Stimulated activated CD4-positive, alpha-beta T cell treated with anti-CD3 and anti-CD28 coated beads, Interleukin-4, amount 100 ng/mL, for 48 hours (primary cell): ENCODE results near the gene SKP1.
A peak's percentile ranks its signal among the peaks of the same experiment; 100 is the strongest.

Experiments used
- DNase-seq, 2 donors: peaks; one replicate each; pipeline ENCODE4 v3.0.0-alpha.2; 2020; ENCODE audit warnings: low read depth in 2 of 2

Gene SKP1

GRCh38 chr5:134130239-134130945 lies 46.4 kb downstream of the SKP1 start:
- DNase-seq = no peak

- no peak for DNase-seq
These were observed 47.1 kb downstream of the SKP1 start for GRCh38 chr5:134129411-134130238.

GRCh38 chr5:134128648-134128995 lies 48.1 kb downstream of the SKP1 start:
- no peak for DNase-seq

GRCh38 chr5:134127988-134128647 lies 48.6 kb downstream of the SKP1 start:
- no peak for DNase-seq

- no peak for DNase-seq
These were observed 49.3 kb downstream of the SKP1 start for GRCh38 chr5:134127376-134127861.

- no peak for DNase-seq
These were observed 51.4 kb downstream of the SKP1 start for GRCh38 chr5:134125039-134126015.

GRCh38 chr5:134124289-134125038 lies 52.3 kb downstream of the SKP1 start:
- DNase-seq = no peak

- DNase-seq = no peak
These were observed 53.4 kb downstream of the SKP1 start for GRCh38 chr5:134123360-134123759.

- no peak for DNase-seq
These were observed 54.2 kb downstream of the SKP1 start for GRCh38 chr5:134122530-134122929.

GRCh38 chr5:134120386-134121138 lies 56.2 kb downstream of the SKP1 start:
- DNase-seq = no peak

- no peak for DNase-seq
These were observed 57.0 kb downstream of the SKP1 start for GRCh38 chr5:134119720-134120119.

GRCh38 chr5:134118212-134118835 lies 58.4 kb downstream of the SKP1 start:
- DNase-seq = no peak

GRCh38 chr5:134116789-134117761 lies 59.7 kb downstream of the SKP1 start:
- no peak for DNase-seq

- DNase-seq = no peak
These were observed 60.5 kb downstream of the SKP1 start for GRCh38 chr5:134116286-134116685.

- DNase-seq = no peak
These were observed 61.0 kb downstream of the SKP1 start for GRCh38 chr5:134115806-134116175.

GRCh38 chr5:134114886-134115805 lies 61.6 kb downstream of the SKP1 start:
- peak; percentile 59 to 64 for DNase-seq
